Stimulated activated CD8-positive, alpha-beta memory T cell treated with anti-CD3 and anti-CD28 coated beads, Interleukin-7, amount 100 ng/mL, for 48 hours (primary cell): Measurements from ENCODE around the gene ANKS3.

Experiments used
- DNase-seq, 2 donors: peaks; one replicate each; pipeline ENCODE4 v3.0.0-alpha.2; 2020; ENCODE audit warnings: low read depth in 1 of 2; ENCODE audit errors: extremely low read depth in 1 of 2

The ANKS3 gene

DNA sequence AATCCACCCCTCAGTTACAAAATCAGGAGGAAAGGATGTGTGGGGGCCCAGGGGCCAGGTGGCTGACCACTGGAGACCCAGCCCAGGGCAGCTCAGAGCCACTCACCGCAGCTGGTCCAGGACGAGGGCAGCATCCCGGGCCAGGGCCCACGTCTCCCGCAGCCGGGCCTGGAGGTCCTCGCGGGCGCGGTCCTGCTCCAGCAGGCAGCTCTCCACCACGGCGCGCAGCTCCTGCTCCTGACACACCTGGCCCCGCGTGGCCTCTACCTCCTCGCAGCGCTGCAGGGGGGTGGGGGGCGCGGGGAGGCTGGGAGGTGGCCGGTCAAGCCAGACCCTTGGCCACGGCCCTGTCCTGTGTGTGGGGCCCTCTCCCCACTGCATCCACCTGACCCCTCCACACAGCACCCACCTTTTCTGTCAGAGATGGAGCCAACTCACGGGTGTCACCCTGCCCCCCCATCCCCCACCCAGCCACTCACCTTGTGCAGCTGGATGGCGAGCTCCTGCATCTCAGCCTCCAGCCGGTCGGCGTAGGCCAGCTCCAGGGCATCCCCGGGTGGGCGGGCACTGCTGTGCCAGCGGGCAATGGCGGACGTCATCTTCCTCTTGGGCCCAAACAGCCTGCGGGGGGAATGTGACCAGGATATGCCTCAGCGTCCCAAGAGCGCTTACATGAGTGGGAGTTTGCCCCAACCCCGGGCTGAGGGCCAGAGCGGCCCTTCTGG is 35.6 kb downstream of the ANKS3 start:
- no peak for DNase-seq

DNA sequence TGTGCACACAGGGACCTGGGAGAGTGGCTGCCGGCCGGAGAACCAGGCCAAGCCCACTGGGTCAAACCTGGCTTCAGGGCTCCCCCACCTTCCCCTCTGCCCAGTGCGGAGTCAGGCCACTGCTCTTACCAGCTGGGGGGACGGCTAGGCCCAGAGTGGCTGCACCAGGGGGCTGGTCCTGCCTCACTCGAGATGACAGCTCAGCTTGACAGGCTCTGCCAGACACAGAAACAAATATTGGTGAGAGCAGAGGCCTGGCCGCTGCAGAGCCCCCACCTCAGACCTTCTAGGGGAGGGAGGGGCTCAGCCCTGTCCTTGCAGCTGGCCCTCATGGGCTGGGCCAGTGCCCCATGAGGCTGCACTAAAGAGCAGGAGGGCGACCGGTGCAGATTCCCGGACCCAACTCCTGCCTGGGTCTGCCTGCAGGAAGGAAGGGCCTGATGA is 36.2 kb downstream of the ANKS3 start:
- no peak for DNase-seq

DNA sequence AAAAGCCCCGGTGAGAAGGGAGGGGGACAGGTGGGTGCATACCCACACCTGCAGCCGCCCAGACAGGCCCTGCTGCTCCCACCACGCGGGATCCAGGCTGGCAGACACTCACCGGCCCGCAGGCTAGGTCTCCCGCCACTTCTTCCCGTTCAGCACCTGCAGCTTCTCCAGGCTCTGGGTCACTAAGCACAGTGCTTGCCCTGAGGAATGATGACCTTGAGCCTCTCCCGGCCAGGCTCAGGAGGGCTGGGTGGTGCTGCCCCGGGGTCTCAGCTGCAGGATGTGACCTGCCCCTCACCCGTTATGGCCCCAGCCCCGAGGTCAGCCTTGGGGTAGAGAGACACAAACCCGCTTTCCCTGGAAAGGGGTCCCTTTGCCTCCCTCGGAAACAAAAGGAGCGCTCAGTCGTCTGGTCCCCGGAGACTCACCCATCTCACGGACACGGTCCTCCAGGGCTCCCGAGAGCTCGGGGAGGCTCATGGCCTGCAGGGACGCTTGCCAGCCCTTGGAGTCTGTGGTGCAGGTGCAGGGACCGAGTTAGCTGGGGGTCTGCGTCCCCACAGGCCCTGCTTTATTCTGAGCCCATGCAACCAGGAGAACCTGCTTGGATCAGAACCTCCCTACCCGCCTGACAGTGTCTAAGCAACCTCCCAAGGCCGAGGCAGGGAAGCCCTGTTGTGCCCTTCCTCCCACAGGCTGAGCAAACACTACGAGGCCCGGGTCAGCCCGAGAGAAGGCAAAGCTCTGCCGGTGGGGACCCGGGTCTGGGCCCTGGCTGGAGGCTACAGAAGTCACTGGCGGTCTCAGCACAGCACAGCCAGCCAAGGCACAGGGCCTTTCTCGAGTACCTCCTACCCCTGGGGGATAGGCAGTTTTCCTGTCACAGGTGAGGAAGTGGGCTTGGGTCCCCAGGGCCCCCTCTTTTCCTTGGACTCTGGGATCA is 36.9 kb downstream of the ANKS3 start:
- no peak for DNase-seq

DNA sequence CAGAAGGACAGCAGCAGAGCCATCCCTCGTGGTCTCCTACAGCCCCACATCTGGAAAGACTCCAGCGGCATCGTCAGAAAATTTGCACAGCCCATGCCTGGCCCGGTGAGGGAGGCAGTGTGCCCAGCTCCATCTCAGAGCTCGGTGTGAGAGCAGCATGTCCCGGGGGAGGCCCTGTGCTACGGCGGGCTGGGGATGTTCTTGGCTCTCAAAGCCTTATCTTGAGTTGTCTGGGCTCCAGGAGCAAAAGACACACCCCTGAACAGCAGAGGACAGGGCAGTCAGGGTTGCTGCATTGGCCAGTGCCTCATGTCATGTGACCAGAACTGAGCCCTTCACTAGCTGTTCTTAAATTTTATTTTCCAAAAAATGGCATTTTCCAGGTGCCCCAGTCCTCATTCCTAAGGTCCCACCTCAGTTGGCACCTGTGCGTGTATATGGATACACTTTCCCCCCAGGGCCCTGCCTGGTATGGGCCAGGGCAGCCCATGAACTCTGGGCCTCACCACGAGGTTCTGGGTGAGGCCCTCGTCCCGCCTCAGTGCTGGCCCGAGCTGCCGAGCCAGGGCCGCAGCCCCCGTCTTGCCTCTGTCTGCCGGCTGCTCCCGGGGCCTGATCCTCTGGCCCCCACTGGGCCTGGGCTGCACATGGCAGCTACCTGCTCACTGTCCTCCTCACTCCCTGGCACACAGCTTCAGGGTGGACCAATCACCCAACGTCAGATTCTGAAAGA is 37.7 kb downstream of the ANKS3 start:
- DNase-seq: no peak

DNA sequence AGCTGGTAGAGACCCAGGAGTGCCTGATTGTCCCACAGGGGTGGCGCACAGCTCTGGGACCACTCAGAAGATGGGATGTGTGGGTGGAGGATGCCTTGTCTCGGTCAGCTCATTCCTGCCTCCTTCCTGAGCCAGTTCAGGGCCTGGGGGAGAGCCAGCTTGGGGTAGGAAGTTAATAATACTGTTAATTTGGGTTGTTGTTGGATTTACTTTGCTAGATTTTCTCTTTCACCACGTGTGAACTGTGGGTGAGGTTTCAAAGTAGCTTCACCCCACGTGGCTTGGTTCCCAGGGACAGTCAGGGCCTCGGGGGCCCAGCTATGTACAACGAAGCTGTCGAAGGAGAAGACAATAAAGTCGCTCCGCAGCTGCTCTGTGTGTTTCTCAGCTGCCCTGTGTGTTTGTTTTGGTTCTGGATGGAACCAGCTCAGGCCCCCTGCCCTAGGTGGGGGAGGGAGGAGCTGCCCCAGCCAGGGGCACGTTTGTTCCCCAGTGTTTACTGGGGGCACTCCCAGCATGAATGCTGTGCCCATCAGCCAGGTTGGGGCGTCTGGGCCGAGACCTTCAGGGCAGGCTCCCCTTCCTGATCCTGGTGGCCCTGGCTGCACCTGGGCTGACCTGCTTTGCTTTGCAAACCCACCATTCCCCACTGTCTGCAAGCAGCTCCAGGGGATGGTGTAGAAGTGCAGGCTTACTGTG is 38.4 kb downstream of the ANKS3 start:
- no peak for DNase-seq

DNA sequence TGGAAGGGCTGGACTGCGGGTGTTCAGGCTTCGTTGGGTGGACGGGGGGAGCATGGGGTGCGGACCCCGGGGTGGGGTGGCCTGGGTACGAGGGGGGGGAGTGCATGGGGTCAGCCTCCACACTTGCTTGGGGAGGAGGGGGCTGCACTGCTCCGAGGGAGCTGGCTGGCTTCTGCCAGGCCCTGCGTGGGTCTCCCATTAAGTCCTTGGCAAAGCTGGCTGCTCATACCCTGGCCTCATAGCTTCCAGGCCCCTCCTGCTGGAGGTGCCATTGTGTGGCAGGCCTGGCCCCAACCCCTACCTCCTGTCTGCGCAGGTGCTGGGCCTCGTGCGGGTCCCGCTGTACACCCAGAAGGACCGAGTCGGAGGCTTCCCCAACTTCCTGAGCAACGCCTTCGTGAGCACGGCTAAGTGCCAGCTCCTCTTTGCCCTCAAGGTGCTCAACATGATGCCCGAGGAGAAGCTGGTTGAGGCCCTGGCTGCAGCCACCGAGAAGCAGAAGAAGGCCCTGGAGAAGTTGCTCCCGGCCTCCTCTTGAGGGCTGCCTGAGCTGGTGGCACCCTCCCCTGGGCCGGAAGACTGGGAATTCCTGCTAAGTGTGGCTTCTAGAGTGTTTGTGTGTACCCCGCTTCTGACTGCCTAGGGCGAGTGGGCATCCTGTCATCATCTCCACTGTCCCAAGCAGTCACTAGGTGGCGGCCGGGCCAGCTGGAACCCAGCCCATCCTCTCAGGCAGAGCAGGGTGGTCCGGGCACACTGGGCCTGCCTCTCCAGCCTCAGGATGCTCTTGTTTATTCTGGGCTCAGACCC is 39.2 kb downstream of the ANKS3 start:
- no peak for DNase-seq

DNA sequence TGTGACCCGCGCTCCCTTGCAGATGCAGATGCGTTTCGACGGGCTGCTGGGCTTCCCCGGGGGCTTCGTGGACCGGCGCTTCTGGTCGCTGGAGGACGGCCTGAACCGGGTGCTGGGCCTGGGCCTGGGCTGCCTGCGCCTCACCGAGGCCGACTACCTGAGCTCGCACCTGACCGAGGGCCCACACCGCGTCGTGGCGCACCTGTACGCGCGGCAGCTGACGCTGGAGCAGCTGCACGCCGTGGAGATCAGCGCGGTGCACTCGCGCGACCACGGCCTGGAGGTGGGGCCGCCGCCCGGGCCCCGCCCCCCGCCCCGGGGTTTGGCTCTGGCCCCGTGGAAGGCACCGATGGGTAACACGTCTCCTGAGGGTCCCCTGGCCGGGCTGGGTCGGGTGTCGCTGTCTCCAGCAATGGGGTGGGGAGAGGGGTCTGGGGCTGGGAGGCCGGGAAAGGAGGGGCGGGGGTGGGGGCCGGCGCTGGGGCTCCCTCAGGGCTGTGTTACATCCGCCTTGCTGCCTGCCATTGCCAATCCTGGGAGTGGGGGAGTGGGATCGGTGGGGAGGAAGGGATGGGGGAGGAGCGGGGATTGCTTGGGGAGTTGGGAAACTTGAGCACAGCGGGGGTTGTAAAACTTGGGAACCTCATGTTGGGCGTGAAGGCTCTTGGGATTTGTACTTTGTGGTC is 40.0 kb downstream of the ANKS3 start:
- no peak for DNase-seq

DNA sequence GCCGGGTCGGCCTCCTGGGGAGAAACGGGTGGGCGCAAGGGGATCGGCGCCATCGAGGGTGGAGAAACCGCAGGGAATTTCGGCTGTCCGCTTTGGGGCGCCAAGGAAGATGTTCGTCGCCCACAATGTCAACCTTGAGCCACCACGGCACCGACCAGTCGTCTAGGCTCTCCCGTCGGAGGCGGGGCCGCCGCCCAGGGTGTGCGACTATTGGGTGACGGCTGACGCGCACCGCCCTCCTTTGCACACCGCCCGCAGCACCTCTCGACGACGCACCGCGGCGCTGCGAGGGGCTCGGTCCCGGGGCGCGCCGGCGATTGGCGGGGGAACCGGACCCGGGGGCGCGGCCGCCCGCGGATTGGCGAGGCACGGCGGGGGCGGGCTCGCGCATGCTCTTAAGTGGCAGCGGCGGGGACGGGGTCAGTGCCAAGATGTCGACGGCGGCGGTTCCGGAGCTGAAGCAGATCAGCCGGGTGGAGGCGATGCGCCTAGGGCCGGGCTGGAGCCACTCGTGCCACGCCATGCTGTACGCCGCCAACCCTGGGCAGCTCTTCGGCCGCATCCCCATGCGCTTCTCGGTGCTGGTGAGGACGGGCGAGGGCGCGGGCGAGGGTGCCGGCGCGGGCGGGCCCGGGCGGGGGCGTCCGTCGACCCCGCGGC is 40.6 kb downstream of the ANKS3 start, which contains the start of gene NUDT16L1:
Gene NUDT16L1, plus strand, starts transcription at position 267 of the 660 bp plus-strand sequence. Its CDS starts 165 bp downstream, at position 432.
- DNase-seq: peak; percentile 91 to 96

DNA sequence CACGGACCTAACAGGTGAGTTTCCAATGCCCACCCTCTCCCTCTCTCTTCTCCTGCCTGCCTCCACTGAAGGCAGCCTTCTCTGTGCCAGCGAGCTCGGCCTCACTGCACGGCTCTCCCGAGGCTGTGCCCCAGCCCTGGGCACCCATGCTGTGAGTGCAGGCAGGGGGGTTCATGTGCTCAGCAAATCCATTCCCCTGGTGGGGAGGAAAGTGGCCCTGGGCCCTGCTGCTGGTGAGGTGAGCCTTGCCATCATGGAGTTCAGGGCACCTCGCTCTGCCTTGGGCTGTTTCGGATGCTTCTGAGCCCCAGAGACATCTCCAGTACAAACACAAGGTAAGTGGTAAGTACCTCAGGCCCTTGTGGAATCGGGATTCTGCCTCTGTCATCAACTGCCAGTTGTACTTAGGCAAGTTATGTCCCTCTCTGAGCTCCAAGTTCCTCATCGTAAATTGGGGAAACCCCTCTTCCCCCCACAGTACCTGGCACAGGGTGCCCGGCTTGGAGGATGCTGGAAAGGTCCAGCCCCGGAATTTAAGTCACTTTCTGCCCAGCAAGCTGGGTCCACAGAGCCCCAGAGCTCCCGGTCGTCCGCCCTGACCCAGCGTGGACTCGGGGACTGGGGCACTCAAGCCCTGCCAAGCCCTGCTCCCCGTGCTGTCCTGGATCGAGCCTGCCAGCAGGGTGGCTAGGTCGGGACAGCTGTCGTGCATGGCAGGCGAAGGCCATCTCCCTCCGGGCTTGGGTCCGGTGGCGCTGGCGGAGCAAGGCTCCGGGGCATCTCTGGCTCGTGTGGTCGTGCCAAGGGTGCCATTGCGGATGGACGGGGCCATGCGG is 41.4 kb downstream of the ANKS3 start:
- DNase-seq: no peak

DNA sequence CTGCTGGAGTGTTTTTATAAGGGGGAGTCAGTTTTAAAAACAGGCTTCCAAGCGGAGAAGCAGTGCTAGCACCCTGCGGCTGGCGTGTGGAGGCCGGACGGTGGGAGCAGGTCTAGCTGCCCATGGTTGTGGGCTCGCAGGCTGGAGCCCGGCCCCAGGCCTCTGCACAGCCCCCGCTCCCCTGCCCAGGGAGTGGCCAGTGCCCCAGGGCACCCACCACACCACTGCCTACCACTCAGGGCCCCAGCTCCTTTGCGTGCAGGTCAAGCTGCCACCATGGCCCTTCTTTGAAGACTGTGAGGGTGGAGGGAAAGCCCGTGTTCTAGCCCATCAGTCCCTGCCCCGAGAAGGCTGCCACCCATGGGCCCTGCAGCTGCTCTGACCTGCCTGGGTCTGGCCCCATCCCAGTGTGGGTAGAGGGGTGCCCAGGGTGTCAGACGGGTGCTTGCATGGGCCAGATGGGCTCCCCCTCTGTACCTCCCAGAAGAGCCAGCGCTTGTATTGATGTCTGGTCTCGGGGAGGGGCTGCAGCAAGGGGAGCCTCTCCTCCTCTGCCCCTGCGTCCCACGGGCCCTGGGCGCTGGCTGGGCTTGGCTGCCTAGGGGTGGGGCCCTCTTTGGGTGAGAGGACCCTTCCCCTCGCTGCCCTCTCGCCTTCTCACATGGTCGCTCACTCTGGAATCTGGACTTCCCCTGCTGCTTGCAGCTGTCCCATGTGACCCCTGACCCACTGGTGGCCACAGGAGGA is 42.2 kb downstream of the ANKS3 start:
- DNase-seq: no peak

DNA sequence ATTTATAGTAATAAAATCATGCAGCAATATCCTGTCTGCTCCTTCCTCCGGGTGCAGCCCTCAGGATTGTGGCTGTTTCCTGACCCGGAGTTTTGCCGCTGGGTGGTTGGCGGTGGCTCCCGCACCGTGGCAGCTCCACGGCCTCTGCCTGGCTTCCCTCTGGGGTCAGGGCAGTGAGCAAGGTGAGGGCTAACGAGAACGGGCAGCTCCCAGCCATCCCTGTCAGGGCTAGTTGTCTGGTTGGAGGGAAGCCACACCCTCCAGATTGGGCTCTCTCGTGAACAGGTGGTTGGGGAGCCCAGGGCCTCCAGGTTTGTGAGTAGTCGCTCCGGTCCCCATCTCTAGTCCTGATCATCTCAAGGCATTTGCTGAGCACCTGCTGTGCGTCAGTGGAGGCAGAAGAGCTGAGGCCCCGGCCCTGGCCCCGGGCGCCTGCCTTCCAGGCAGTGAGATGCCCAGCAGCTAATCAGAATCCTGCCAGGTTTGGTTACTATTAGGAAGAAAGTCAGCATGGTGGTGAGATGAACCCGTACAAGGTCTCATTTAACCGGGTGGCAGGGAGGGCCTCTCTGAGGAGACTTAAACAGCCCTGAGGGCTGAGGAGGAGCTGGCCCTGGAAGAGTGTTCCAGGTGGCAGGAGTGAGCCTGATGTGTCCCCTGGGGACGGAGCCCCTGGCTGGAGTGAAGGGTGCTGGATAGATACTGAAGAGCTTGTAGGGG is 43.0 kb downstream of the ANKS3 start:
- DNase-seq: no peak

DNA sequence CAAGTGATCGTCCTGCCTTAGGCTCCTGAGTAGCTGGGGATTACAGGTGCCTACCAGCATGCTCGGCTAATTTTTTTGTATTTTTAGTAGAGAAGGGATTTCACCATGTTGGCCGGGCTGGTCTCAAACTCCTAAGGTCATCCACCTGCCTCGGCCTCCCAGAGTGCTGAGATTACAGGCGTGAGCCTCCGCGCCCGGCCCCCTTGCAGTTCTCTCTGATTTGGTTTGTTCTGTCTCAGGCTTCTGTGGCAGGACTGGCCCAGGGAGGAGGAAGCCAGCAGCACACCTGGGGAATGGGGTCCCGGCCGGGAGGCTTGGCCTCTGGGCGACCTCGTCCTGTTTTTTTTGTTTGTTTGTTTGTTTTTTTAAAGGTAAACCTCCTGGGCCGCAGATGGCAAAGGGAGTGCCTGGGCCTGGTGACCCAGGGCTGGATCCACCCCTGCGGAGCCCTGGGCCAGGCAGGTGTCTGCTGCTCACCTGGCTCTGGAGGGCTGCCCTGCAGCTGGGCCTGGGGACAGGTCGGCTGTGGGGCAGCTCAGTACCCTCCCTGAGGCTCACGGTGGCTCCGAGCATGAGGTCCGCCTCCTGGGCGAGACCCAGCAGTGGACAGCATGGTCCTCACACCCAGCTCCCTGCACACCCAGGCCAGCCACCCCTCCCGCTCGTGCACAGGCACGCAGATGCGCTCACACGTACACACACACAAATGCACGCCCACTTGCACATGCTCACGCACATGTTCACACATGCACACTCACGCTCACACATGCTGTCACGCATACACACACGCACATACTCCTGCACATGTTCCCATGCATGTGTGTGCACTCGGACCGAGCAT is 44.0 kb downstream of the ANKS3 start:
- no peak for DNase-seq

DNA sequence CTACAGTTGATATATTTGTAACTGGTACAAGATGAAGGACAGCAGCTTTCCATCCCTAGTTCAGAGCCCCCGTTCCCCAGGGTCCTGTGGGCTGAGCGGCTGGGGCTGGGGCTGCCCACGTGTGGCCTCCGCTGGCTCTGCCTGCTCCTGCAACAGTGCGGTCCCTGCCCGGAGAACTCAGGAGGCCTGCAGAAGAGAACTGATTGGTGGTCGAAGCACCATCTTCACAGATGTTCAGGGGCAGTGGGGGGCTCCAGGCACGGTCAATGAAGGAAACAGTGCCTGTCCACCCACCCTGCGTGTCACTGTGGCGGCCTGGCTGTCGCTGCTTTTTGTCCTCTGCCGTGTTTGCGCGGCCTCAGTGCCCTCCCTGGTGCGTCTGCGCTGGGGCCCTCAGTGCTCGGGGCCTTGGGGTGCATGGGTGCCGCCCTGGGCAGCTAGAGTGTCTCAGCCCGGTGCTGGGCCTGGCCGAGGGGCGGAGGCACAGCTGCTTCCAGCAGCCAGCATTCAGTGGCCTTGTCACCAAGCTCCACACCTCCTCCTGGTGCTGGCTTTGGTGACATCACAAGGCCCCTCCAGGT is 44.9 kb downstream of the ANKS3 start:
- DNase-seq: no peak

DNA sequence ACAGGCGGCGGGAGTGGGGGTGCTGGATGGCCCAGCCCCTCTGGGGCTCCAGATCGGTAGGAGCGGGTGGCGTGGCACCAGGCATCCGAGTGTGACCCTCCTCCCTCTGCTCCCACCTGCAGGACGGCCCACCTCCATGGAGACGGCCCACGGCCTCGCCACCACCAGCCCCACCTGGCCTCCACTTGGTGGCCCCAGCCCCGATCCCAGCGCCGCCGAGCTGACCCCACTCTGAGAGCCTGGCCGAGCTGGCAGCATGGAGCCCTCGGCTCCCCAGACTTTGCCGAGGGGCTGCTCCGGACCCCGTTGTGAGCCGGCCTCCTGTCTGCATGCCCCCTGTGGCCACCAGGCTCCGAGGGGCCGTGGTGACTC is 45.4 kb downstream of the ANKS3 start:
- DNase-seq: no peak

DNA sequence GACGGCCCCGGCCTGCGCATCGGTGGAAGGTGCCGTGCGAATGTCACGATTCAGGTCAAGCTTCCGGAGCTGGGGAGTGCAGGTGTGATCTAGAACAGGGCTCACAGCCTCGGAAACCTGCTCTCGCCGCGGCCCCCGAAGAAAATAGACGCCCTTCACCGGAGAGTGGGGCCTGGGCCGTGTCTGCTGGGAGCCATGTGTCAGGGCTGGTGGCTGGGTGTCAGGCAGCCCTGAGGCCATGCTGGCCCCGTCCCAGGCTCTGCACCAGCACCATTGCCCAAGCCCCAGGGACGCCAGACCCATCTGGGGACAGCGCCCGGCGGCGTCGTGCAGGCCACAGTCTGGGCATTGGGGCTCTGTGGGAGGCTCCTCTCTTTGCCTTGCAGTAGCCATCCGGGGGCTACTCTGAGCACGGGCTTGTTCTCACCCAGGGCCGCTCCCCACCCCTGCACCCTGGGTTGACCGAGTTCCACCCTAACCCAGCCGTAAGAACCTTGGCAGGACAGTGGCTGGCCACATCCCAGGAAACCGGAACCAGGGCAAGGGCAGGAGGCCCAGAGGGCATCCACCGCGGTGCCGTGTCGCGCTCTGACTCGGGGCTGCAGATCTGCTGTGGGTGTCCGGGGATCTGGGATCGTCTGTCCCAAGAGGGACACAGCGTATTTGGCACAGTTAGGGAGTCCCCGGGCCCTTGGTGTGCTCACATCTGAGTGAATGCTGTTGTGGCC is 46.0 kb downstream of the ANKS3 start:
- DNase-seq: no peak
